ENCODE measurements around the gene CCR8. TPM values are rescaled to one million over a fixed set of nuclear protein-coding genes. Genes with fewer than 3 reads are reported as not detected.
"Not testable (repeated sequence)": the region's sequence is repeated elsewhere in the genome, so short reads cannot be mapped to it uniquely, and the experiment has no call there.

Gene CCR8
- total RNA-seq, 4 donors from 2014 or later: not detected

DNA sequence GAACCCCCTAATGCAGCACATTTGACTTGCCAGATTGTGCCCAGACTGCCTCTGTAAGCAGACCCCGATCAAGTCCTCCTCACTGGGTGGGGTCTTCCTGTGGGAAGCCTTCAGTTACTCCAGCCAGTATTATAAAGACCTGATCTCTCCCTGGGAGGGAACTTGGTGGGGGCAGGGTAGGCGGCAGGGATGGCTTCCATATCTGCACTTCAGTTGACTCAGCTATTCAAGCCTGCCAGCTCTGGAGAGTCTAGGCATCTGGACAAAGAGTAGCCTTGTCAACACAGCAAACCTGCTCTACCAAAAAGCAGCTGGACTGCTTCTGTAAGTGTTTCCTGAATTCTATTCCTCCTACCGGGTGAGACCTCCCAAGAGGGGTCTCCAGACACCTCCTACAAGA lies 32.7 kb downstream of the CCR8 start:
- no peaks in the 10 kb centered on the region for H3K36me3 ChIP-seq
- H3K9me3 ChIP-seq: no peaks in the 10 kb centered on the region
- DNase-seq: no peak
- TF ChIP-seq POLR2A (IDR thresholded peaks at IDR 0.05) (no peak), CTCF (IDR thresholded peaks at IDR 0.05 in 4 of 5, conservative IDR thresholded peaks at IDR 0.05 in 1 of 5) (no peak)
- no peaks in the 10 kb centered on the region for H3K4me1 ChIP-seq
- no peak overlapping the region for H3K27ac ChIP-seq
- intact Hi-C loops (cut with DNase I; ENCODE audit: low total_unique reads) (no loop called here), in situ Hi-C loops (cut with MboI; ENCODE audit: low sequenced_read_pairs in 4 of 4) (no loop called here)
- H3K27me3 ChIP-seq: no peaks in the 10 kb centered on the region
- H3K4me3 ChIP-seq: no peak overlapping the region
- ATAC-seq: no peak

GRCh38 chr3:39362812-39363211 lies 33.3 kb downstream of the CCR8 start:
- in situ Hi-C loops (cut with MboI; ENCODE audit: low sequenced_read_pairs in 4 of 4) (no loop called here), intact Hi-C loops (cut with DNase I; ENCODE audit: low total_unique reads) (no loop called here)
- no peaks in the 10 kb centered on the region for H3K27me3 ChIP-seq
- no peaks in the 10 kb centered on the region for H3K4me1 ChIP-seq
- no peak overlapping the region for H3K27ac ChIP-seq
- H3K4me3 ChIP-seq: no peak overlapping the region
- DNase-seq (no peak), ATAC-seq (no peak)
- H3K36me3 ChIP-seq: no peaks in the 10 kb centered on the region
- TF ChIP-seq CTCF (IDR thresholded peaks at IDR 0.05 in 4 of 5, conservative IDR thresholded peaks at IDR 0.05 in 1 of 5) (no peak), POLR2A (IDR thresholded peaks at IDR 0.05) (no peak)
- H3K9me3 ChIP-seq: no peaks in the 10 kb centered on the region

DNA sequence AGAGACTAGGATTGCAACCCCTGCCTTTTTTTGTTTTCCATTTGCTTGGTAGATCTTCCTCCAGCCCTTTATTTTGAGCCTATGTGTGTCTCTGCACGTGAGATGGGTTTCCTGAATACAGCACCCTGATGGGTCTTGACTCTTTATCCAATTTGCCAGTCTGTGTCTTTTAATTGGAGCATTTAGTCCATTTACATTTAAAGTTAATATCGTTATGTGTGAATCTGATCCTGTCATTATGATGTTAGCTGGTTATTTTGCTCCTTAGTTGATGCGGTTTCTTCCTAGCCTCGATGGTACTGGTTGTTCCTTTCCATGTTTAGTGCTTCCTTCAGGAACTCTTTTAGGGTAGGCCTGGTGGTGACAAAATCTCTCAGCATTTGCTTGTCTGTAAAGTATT lies 40.9 kb downstream of the CCR8 start:
- H3K27me3 ChIP-seq; H3K27ac ChIP-seq; intact Hi-C loops (cut with DNase I; ENCODE audit: low total_unique reads); DNase-seq; ATAC-seq; H3K4me1 ChIP-seq; H3K36me3 ChIP-seq; in situ Hi-C loops (cut with MboI; ENCODE audit: low sequenced_read_pairs in 4 of 4); H3K4me3 ChIP-seq; H3K9me3 ChIP-seq: not testable (repeated sequence)

DNA sequence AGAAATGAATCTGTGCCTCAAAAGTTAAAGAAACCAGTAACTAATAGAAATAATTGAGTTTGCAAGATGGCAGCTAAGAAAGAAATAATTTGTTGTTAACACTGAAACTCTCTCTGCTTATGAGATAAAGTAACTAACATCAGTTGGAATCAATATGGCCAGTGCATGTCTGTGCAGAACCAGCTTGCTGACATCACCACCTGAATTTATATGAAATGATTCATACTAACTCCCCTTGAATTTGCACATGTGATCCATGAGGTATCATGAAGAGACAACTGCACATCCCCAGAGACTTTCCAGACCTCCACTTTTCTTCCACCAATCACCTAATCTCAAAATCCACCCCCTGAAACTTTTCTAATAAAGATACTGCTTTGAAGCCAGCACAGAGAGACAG lies 43.3 kb downstream of the CCR8 start:
- intact Hi-C loops (cut with DNase I; ENCODE audit: low total_unique reads): no loop called here
- no peak for DNase-seq
- H3K4me3 ChIP-seq: no peak overlapping the region

GRCh38 chr3:39376959-39377634 lies 47.6 kb downstream of the CCR8 start:
- TF ChIP-seq CTCF (IDR thresholded peaks at IDR 0.05 in 4 of 5, conservative IDR thresholded peaks at IDR 0.05 in 1 of 5): no peak
- TF ChIP-seq POLR2A (IDR thresholded peaks at IDR 0.05): no peak

More for the DNA sequence above, 43.3 kb downstream of the CCR8 start:
- TF ChIP-seq POLR2A (IDR thresholded peaks at IDR 0.05) (no peak), CTCF (IDR thresholded peaks at IDR 0.05 in 4 of 5, conservative IDR thresholded peaks at IDR 0.05 in 1 of 5) (no peak)
- no peaks in the 10 kb centered on the region for H3K4me1 ChIP-seq
- in situ Hi-C loops (cut with MboI; ENCODE audit: low sequenced_read_pairs in 4 of 4): no loop called here
- no peak for ATAC-seq
- no peaks in the 10 kb centered on the region for H3K27me3 ChIP-seq
- no peaks in the 10 kb centered on the region for H3K36me3 ChIP-seq
- no peak overlapping the region for H3K27ac ChIP-seq
- H3K9me3 ChIP-seq: no peaks in the 10 kb centered on the region

More at GRCh38 chr3:39376959-39377634, 47.6 kb downstream of the CCR8 start:
- Histone ChIP-seq H3K4me1 (no peaks in the 10 kb centered on the region), H3K4me3 (no peak overlapping the region), H3K27me3 (no peaks in the 10 kb centered on the region), H3K27ac (no peak overlapping the region), H3K36me3 (no peaks in the 10 kb centered on the region), H3K9me3 (no peaks in the 10 kb centered on the region)
- no peak for DNase-seq
- intact Hi-C loops (cut with DNase I; ENCODE audit: low total_unique reads) (no loop called here), in situ Hi-C loops (cut with MboI; ENCODE audit: low sequenced_read_pairs in 4 of 4) (loop anchor here in 1 of 4 donors (25.0 kb wide), 1 partner anchor 1085 kb away; the partner anchor contains the start of gene RPL14)
- ATAC-seq: no peak

All from gastrocnemius medialis (tissue), 4 donors.